ENCODE measurements around the gene HIBADH.

HIBADH gene

GRCh38 chr7:27634671-27635493 is 27.8 kb downstream of the HIBADH start:
- no peak for DNase-seq

- DNase-seq, result no peak
These were observed 29.6 kb downstream of the HIBADH start for GRCh38 chr7:27633062-27633461.

GRCh38 chr7:27631391-27631790 is 31.3 kb downstream of the HIBADH start:
- DNase-seq, result no peak

GRCh38 chr7:27627146-27627545 is 35.5 kb downstream of the HIBADH start:
- no peak for DNase-seq

GRCh38 chr7:27619492-27619891 is 43.2 kb downstream of the HIBADH start:
- DNase-seq, result no peak

- no peak for DNase-seq
These were observed 44.9 kb downstream of the HIBADH start for GRCh38 chr7:27617651-27618381.

GRCh38 chr7:27616914-27617548 is 45.7 kb downstream of the HIBADH start:
- no peak for DNase-seq

GRCh38 chr7:27616186-27616491 is 46.5 kb downstream of the HIBADH start:
- no peak for DNase-seq

- DNase-seq, result no peak
These were observed 47.1 kb downstream of the HIBADH start for GRCh38 chr7:27615420-27616185.

- no peak for DNase-seq
These were observed 48.6 kb downstream of the HIBADH start for GRCh38 chr7:27614095-27614494.

- DNase-seq, result no peak
These were observed 51.6 kb downstream of the HIBADH start for GRCh38 chr7:27611059-27611458.

- no peak for DNase-seq
These were observed 53.7 kb downstream of the HIBADH start for GRCh38 chr7:27608776-27609495.

- DNase-seq, result no peak
These were observed 55.5 kb downstream of the HIBADH start for GRCh38 chr7:27607210-27607606.

- DNase-seq, result no peak
These were observed 56.1 kb downstream of the HIBADH start for GRCh38 chr7:27606270-27607209.

- DNase-seq, result no peak
These were observed 56.9 kb downstream of the HIBADH start for GRCh38 chr7:27605689-27606269.

GRCh38 chr7:27605283-27605682 is 57.4 kb downstream of the HIBADH start:
- DNase-seq, result no peak

GRCh38 chr7:27603813-27604212 is 58.9 kb downstream of the HIBADH start:
- DNase-seq, result no peak

- no peak for DNase-seq
These were observed 59.9 kb downstream of the HIBADH start for GRCh38 chr7:27602766-27603165.

GRCh38 chr7:27601217-27601616 is 61.5 kb downstream of the HIBADH start:
- DNase-seq, result no peak

GRCh38 chr7:27600247-27600646 is 62.4 kb downstream of the HIBADH start:
- no peak for DNase-seq

- DNase-seq, result no peak
These were observed 67.7 kb downstream of the HIBADH start for GRCh38 chr7:27595009-27595408.

Data from activated T-cell treated with anti-CD3 and anti-CD28 coated beads, Interleukin-2, amount 50 U/mL, for 1 hour (primary cell).